ENCODE measurements around the gene ASPHD1. TPM values are rescaled to one million over a fixed set of nuclear protein-coding genes. Genes with fewer than 3 reads are reported as not detected.
"Not testable (repeated sequence)": the region's sequence is repeated elsewhere in the genome, so short reads cannot be mapped to it uniquely, and the experiment has no call there.

Gene ASPHD1
- polyA plus RNA-seq, 4 donors = 0.62 to 1.1 (median 0.98) TPM

DNA sequence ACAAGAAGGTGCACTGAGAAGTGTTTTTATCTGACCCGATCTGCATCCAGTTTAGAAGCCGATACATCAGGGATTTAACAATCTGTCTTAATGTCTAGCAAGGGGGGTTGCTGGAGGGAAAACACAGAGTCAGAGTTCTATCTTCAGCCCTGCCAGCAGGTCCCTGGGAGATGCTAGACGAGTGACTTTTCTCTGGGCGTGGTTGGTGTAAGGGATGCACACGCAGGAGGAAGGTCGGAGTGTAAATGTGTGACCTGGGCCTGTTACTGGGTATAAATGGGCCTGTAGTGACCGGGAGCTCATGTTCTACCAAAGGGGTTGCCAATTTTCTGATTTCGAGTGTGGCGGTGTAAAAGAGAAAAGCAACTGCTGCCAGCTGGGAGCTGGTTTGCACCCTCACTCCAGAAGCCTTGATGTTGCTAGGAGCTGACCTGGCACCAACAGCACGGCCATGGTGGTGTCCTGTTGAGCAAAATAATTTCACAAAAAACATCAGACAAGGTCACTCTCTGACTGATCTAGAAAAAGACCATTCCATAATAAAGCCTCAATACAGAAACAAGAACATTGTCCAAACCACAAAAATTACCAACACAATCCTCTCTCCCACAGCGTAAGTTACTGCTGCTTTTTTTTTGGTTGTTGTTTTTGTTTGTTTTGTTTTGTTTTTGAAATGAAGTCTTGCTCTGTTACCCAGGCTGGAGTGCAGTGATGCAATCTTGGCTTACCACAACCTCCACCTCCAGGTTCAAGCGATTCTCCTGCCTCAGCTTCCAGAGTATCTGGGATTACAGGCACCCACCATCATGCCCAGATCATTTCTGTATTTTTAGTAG is 27.0 kb downstream of the ASPHD1 start:
- DNase-seq (ENCODE audit: low read depth in 4 of 4, low spot score in 2 of 4) = no peak

DNA sequence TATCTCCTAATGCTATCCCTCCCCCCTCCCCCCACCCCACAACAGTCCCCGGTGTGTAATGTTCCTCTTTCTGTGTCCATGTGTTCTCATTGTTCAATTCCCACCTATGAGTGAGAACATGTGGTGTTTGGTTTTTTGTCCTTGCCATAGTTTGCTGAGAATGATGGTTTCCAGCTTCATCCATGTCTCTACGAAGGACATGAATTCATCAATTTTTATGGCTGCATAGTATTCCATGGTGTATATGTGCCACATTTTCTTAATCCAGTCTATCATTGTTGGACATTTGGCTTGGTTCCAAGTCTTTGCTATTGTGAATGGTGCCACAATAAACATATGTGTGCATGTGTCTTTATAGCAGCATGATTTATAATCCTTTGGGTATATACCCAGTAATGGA is 31.5 kb downstream of the ASPHD1 start:
- DNase-seq (ENCODE audit: low read depth in 4 of 4, low spot score in 2 of 4) = not testable (repeated sequence)

DNA sequence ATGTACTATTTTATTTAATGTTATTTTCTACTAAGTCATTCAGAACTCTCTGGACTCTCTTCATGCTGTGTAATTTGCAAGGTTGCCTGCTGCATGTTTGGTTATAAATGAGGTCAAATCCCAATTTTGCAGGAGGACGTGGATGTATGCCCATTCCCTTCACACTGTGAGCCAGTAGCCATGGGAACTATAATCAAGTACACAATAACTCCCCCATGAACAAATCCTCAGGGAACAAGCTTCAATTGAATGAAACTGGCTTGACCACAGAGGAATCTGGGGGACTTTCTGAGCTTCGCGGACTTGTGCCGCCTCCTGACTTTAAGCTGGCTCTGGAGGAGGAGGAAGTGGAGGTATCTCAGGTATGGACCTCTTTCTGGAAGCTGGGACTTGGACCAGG is 40.4 kb downstream of the ASPHD1 start:
- DNase-seq (ENCODE audit: low read depth in 4 of 4, low spot score in 2 of 4) = no peak

DNA sequence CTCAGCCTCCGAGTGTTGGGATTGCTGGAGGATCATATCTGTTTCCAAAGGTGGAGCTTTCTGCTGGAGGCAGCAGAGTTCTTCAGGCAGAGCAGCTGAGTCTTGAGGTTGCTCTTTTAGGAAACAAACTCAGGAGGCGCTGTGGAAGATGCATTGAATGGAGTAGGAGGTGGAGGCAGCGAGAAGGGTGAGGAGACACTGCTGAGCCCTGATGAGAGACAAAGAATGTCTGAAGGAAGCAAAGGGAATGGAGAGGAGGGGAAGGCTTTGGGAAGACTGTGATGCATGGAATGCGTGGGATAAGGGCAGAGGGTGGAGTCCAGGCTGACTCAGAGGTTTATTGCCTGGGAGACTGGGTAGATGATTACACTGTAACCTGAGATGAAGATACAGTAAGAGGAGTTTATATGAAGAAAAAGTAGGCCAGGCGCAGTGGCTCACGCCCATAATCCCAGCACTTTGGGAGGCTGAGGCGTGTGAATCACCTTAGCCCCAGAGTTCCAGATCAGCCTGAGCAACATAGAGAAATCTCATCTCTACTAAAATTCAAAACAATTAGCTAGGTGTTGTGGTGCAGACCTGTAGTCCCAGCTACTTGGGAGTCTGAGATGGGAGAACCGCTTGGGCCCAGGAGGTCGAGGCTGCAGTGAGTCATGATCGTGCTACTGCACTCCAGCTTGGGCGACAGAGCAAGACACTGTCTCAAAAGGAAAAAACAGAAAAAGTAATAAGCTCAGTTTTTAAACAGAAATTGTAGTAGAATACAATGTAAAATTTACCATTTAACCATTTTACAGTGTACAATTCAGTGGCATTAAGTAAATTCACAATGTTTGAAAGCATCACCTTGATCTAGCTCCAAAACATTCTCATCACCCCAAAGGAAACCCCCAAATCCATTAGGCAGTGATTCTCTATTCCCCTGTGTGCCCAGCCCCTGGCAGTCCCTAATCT is 43.8 kb downstream of the ASPHD1 start:
- DNase-seq (ENCODE audit: low read depth in 4 of 4, low spot score in 2 of 4) = peak in 3 of 4 donors; percentile 62 to 77 (median 68)

DNA sequence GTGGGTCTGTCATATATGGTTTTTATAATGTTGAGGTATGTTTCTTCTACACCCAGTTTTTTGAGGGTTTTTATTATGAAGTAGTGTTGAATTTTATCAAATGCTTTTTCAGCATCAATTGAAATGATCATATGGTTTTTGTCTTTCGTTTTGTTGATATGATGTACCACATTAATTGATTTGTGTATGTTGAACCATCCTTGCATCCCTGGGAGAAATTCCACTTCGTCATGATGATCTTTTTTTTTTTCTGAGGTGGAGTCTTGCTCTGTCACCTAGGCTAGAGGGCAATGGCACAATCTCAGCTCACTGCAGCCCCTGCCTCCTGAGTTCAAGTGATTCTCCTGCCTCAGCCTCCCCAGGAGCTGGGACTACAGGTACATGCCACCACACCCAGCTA is 47.6 kb downstream of the ASPHD1 start:
- DNase-seq (ENCODE audit: low read depth in 4 of 4, low spot score in 2 of 4) = no peak

DNA sequence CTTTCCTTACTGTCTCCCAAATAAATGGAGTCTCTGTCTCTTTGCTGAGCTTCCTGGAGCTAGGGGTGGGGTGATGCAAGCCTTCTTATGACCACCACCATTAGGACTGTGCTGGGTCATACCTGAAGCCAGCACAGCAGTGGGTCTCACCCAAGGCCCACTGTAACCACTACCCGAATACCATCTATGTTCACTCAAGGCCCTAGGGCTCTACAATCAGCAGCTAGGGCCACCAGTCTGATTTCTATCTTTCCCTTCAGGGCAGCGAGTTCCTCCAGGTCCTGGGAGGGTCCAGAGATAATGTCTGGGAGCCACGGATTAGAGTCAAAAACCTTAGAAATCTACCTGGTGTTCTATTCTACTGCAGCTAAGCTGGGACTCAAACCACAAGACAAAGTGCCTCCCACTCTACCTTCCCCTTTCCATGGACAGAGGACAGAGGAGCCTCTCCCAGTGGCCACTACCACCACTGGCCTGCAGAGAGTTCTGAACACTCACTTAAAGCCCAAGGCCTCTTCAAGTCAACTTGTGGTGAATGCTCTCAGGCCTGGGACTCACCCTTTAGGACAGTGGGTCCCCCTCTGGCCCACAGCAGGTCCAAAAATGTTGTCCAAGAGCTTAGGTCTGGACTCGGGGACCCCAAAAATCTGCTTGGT is 50.6 kb downstream of the ASPHD1 start:
- no peak for DNase-seq (ENCODE audit: low read depth in 4 of 4, low spot score in 2 of 4)

DNA sequence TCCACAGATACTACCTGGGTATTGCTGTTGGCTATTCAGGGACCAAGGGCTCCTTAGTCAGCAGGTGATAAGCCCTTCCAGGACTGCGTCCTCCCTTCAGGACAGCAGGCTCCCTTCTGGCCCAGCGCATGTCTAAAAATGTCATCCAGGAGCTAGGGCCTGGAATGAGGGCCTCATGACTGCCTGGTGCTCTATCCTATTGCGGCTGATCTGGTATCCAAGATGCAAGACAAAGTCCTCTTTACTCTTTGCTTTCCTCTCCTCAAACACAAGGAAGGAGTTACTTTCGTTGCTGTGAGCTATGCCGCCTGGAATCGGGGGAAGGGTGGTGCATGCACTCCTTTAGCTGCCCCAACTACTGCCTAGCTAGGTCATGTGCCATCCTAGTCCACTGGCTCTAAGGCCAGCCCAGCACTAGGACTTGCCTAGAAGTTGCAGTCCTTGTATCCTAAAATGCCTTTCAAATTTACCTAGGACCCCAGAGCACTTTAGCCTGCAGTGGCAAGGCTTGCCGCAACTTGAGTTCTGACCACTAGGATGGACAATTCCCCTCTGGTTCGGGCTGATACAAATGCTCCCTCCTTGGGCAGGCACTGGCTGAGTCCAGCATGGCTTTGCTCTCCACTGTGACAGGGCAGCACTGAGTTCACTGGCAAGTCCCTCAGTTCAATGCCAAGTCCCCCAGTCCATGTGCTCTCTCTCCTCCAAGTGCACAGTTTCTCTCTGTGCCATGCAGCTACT is 51.5 kb downstream of the ASPHD1 start:
- DNase-seq (ENCODE audit: low read depth in 4 of 4, low spot score in 2 of 4) = no peak

Other genes with a start within 250 kb of the ASPHD1 start
- 1 to 10 TPM; 2.1 to 2.5 (median 2.3) TPM for gene SPN, start 237.2 kb upstream of the ASPHD1 start, polyA plus RNA-seq (ENCODE audit: insufficient read length in 4 of 4)
- 100 to 1,000 TPM; 126 to 187 (median 178) TPM for gene QPRT, start 221.3 kb upstream of the ASPHD1 start, polyA plus RNA-seq (ENCODE audit: insufficient read length in 4 of 4)
- gene C16orf54, start 154.5 kb upstream of the ASPHD1 start, polyA plus RNA-seq (ENCODE audit: insufficient read length in 4 of 4) = under 1 TPM; 0.22 to 0.29 (median 0.25) TPM
- under 1 TPM in 2 of 4 donors, not detected in 2; 0.06 to 0.07 TPM for gene ZG16, start 122.2 kb upstream of the ASPHD1 start, polyA plus RNA-seq (ENCODE audit: insufficient read length in 4 of 4)
- gene KIF22, start 109.7 kb upstream of the ASPHD1 start, polyA plus RNA-seq (ENCODE audit: insufficient read length in 4 of 4) = 10 to 100 TPM; 63.1 to 82.6 (median 74.4) TPM
- gene MAZ, start 94.0 kb upstream of the ASPHD1 start, polyA plus RNA-seq (ENCODE audit: insufficient read length in 4 of 4) = 100 to 1,000 TPM; 275 to 382 (median 342) TPM
- 10 to 100 TPM; 10.0 to 28.8 (median 18.2) TPM for gene PRRT2, start 88.3 kb upstream of the ASPHD1 start, polyA plus RNA-seq (ENCODE audit: insufficient read length in 4 of 4)
- 10 to 100 TPM; 26.0 to 49.1 (median 42.5) TPM for gene PAGR1, start 84.3 kb upstream of the ASPHD1 start, polyA plus RNA-seq (ENCODE audit: insufficient read length in 4 of 4)
- gene MVP, start 80.0 kb upstream of the ASPHD1 start, polyA plus RNA-seq (ENCODE audit: insufficient read length in 4 of 4) = 10 to 100 TPM; 20.0 to 24.2 (median 21.9) TPM
- 100 to 1,000 TPM in 2 of 4 donors, 10 to 100 TPM in 2; 90.2 to 134 (median 109) TPM for gene CDIPT, start 37.3 kb upstream of the ASPHD1 start, polyA plus RNA-seq (ENCODE audit: insufficient read length in 4 of 4)
- 10 to 100 TPM; 10.4 to 15.9 (median 13.0) TPM for gene SEZ6L2, start 938 bp upstream of the ASPHD1 start, polyA plus RNA-seq (ENCODE audit: insufficient read length in 4 of 4)
- gene KCTD13, start 25.7 kb downstream of the ASPHD1 start, polyA plus RNA-seq (ENCODE audit: insufficient read length in 4 of 4) = 10 to 100 TPM; 10.5 to 34.1 (median 22.2) TPM
- 100 to 1,000 TPM; 104 to 134 (median 113) TPM for gene TMEM219, start 61.6 kb downstream of the ASPHD1 start, polyA plus RNA-seq (ENCODE audit: insufficient read length in 4 of 4)
- 10 to 100 TPM; 35.4 to 60.5 (median 52.2) TPM for gene TAOK2, start 73.4 kb downstream of the ASPHD1 start, polyA plus RNA-seq (ENCODE audit: insufficient read length in 4 of 4)
- 10 to 100 TPM; 17.3 to 21.9 (median 19.8) TPM for gene HIRIP3, start 95.1 kb downstream of the ASPHD1 start, polyA plus RNA-seq (ENCODE audit: insufficient read length in 4 of 4)
- 10 to 100 TPM; 36.3 to 70.3 (median 55.2) TPM for gene INO80E, start 95.8 kb downstream of the ASPHD1 start, polyA plus RNA-seq (ENCODE audit: insufficient read length in 4 of 4)
- gene DOC2A, start 110.5 kb downstream of the ASPHD1 start, polyA plus RNA-seq (ENCODE audit: insufficient read length in 4 of 4) = 1 to 10 TPM; 1.4 to 4.8 (median 3.7) TPM
- gene C16orf92, start 122.7 kb downstream of the ASPHD1 start, polyA plus RNA-seq (ENCODE audit: insufficient read length in 4 of 4) = not detected
- 1 to 10 TPM in 3 of 4 donors, under 1 TPM in 1; 0.90 to 1.8 (median 1.3) TPM for gene TLCD3B, start 130.8 kb downstream of the ASPHD1 start, polyA plus RNA-seq (ENCODE audit: insufficient read length in 4 of 4)
- 100 to 1,000 TPM; 469 to 648 (median 516) TPM for gene ALDOA, start 165.3 kb downstream of the ASPHD1 start, polyA plus RNA-seq (ENCODE audit: insufficient read length in 4 of 4)
- gene PPP4C, start 175.5 kb downstream of the ASPHD1 start, polyA plus RNA-seq (ENCODE audit: insufficient read length in 4 of 4) = 100 to 1,000 TPM in 3 of 4 donors, 10 to 100 TPM in 1; 84.6 to 114 (median 105) TPM
- gene TBX6, start 191.4 kb downstream of the ASPHD1 start, polyA plus RNA-seq (ENCODE audit: insufficient read length in 4 of 4) = 1 to 10 TPM in 3 of 4 donors, under 1 TPM in 1; 0.93 to 2.4 (median 1.7) TPM
- 10 to 100 TPM; 44.5 to 78.0 (median 68.7) TPM for gene YPEL3, start 195.7 kb downstream of the ASPHD1 start, polyA plus RNA-seq (ENCODE audit: insufficient read length in 4 of 4)
- 10 to 100 TPM in 3 of 4 donors, 1 to 10 TPM in 1; 9.8 to 17.5 (median 12.8) TPM for gene GDPD3, start 213.0 kb downstream of the ASPHD1 start, polyA plus RNA-seq (ENCODE audit: insufficient read length in 4 of 4)
- 100 to 1,000 TPM in 1 of 4 donors, 10 to 100 TPM in 3; 80.6 to 100 (median 87.3) TPM for gene MAPK3, start 222.7 kb downstream of the ASPHD1 start, polyA plus RNA-seq (ENCODE audit: insufficient read length in 4 of 4)